ENCODE data around the gene VTN. TPM values are rescaled to one million over a fixed set of nuclear protein-coding genes. Genes with fewer than 3 reads are reported as not detected.

The VTN gene
- total RNA-seq, 6 donors from 2014 or later, result 0.67 to 6.4 (median 2.3) TPM; not detected in 1

DNA sequence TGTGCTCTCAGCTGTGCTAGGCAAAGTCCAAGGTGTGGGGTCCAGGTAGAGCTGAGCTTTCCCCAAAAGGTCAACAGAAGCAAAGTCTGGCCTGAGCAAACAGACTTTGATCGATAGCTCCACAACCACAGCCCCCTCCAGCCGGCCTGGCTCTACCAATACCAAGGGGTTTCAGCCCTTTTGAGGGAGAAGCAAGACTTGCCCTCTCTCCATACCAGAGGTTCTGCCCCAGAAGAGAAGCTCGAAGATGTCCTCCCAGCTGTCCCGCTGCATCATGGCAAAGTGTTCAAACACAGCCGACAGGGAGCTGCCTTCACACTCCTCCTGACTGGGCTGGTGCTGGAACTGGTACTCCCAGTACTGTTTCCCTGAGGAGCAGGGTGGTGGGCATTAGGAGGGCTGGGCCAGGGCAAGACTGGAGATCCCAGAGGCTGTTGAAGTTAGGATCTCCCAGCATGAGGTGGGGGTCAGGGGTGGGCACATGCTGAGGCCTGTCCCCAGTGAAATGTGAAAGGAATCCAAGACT is 1.7 kb downstream of the VTN start:
- no peak overlapping the region for H3K27ac ChIP-seq
- TF ChIP-seq POLR2AphosphoS5 (IDR thresholded peaks at IDR 0.05) (no peak), EP300 (IDR thresholded peaks at IDR 0.05) (no peak), POLR2A (IDR thresholded peaks at IDR 0.05) (no peak)
- TF ChIP-seq, protein P1, sequence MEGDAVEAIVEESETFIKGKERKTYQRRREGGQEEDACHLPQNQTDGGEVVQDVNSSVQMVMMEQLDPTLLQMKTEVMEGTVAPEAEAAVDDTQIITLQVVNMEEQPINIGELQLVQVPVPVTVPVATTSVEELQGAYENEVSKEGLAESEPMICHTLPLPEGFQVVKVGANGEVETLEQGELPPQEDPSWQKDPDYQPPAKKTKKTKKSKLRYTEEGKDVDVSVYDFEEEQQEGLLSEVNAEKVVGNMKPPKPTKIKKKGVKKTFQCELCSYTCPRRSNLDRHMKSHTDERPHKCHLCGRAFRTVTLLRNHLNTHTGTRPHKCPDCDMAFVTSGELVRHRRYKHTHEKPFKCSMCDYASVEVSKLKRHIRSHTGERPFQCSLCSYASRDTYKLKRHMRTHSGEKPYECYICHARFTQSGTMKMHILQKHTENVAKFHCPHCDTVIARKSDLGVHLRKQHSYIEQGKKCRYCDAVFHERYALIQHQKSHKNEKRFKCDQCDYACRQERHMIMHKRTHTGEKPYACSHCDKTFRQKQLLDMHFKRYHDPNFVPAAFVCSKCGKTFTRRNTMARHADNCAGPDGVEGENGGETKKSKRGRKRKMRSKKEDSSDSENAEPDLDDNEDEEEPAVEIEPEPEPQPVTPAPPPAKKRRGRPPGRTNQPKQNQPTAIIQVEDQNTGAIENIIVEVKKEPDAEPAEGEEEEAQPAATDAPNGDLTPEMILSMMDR (IDR thresholded peaks at IDR 0.05), result no peak

DNA sequence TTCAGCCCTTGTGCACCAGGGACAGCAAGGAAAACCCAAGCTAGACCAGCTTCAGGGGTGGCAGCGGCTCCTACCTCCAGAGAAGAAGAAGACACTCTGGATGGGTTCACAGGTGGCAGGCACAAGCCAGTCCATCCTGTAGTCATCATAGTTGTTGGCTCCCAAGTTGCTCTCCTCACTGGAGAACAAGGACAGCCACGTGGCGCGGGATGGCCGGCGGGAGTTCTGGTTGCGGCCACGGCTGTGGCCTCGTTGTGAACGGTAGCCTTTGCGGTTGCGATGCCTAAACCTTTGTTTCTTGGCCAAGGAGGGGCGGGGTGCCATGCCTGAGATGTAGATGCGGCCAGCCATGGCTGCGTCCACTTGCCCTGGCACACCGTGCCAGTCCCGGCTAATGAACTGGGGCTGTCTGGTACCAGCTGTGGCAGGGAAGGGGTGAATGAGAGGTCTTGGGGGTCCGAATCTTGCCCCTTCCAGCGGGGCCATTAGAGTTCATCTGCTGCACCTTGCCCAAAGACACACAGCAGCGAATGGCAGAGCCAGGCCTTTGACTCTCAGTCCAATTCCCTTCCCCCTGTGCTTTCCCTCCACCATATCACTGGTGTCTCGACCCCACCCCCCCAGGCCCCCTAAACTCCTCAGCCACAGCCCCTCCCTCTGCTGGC is 2.3 kb downstream of the VTN start:
- Histone ChIP-seq H3K27ac (no peak overlapping the region), H3K27me3 (peaks cover 0 to 8% (median 0%) of the 10 kb centered on the region in 4 donors), H3K4me1 (peaks cover 17 to 28% (median 26%) of the 10 kb centered on the region in 4 donors), H3K4me3 (no peak overlapping the region), H3K9me3 (no peaks in the 10 kb centered on the region), H3K36me3 (peaks cover 6 to 25% (median 20%) of the 10 kb centered on the region in 4 donors)
- TF ChIP-seq, protein P1 (IDR thresholded peaks at IDR 0.05), result no peak
- no peak for TF ChIP-seq POLR2A (IDR thresholded peaks at IDR 0.05)
- TF ChIP-seq POLR2AphosphoS5 (IDR thresholded peaks at IDR 0.05), result no peak
- no peak for TF ChIP-seq EP300 (IDR thresholded peaks at IDR 0.05)
- ATAC-seq (ENCODE audit: low FRiP score in 2 of 2) (no peak), DNase-seq (peak in 1 of 2 donors; percentile 79)
- WGBS, 2 donors, result 89 to 90% methylated on average over 11 to 14 of the region's 21 CpGs

More for the DNA sequence above, 1.7 kb downstream of the VTN start:
- WGBS, 2 donors, result 76 to 79% methylated on average over 5 of the region's 5 CpGs
- H3K9me3 ChIP-seq, result no peaks in the 10 kb centered on the region
- H3K27me3 ChIP-seq, result peaks cover 0 to 8% (median 0%) of the 10 kb centered on the region in 4 donors
- no peak for ATAC-seq (ENCODE audit: low FRiP score in 2 of 2)
- DNase-seq, result no peak
- peaks cover 21 to 34% (median 32%) of the 10 kb centered on the region in 4 donors for H3K4me1 ChIP-seq
- peaks cover 0 to 19% (median 15%) of the 10 kb centered on the region in 4 donors for H3K36me3 ChIP-seq
- no peak overlapping the region for H3K4me3 ChIP-seq

DNA sequence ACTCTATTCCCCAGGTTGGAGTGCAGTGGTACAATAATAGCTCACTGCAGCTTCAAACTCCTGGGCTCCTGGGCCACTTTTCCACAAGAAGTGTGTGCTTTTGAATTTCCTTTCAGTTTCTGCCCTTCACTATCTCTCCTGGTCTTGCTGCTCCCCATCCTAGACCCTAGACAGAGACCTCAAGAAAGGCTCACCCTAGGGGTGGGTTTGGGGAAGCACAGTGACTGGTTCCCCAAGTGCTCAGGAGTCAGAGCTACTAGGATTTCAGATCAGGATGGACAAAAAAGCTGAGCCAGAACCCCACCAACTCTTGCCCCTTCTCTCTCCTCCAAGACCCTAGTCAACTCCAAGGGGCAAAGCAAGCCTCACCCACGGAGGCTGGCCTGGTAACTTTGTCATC is 3.5 kb downstream of the VTN start:
- Histone ChIP-seq H3K27ac (no peak overlapping the region), H3K36me3 (peaks cover 6 to 37% (median 31%) of the 10 kb centered on the region in 4 donors), H3K27me3 (peaks cover 0 to under 1% (median 0%) of the 10 kb centered on the region in 4 donors), H3K4me3 (no peak overlapping the region), H3K9me3 (no peaks in the 10 kb centered on the region), H3K4me1 (peaks cover 10 to 17% (median 14%) of the 10 kb centered on the region in 4 donors)
- TF ChIP-seq, protein P1 (IDR thresholded peaks at IDR 0.05), result no peak
- TF ChIP-seq POLR2AphosphoS5 (IDR thresholded peaks at IDR 0.05) (no peak), POLR2A (IDR thresholded peaks at IDR 0.05) (no peak), EP300 (IDR thresholded peaks at IDR 0.05) (no peak)
- 91% methylated on average over 1 of the region's 1 CpG; no CpG with 5 or more reads in 1 of the 2 donors for WGBS, 2 donors
- DNase-seq (no peak), ATAC-seq (ENCODE audit: low FRiP score in 2 of 2) (no peak)

DNA sequence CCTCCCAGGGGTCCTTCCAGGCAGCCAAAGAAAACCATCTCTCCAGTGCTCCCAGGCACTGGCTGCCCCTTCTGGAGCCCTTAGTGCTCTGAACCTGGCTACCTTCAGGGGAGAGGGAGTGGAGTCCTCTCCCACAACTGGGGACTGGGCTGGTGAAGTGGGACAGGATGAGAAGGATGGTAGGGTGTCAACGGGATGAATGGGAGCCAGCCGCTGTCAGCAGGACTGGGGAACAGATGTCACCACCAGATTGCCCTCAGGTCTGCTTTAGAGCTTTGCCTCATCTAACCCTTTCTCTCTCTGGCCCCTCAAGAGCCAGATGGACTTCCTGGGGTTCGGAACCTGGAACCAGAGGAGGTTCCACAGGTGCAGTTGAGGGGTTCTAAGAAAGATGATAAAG is 4.6 kb downstream of the VTN start:
- no peak overlapping the region for H3K4me3 ChIP-seq
- no peak for ATAC-seq (ENCODE audit: low FRiP score in 2 of 2)
- H3K9me3 ChIP-seq, result no peaks in the 10 kb centered on the region
- no peaks in the 10 kb centered on the region for H3K27me3 ChIP-seq
- no peak overlapping the region for H3K27ac ChIP-seq
- peaks cover 2 to 8% (median 6%) of the 10 kb centered on the region in 4 donors for H3K4me1 ChIP-seq
- H3K36me3 ChIP-seq, result peaks cover 13 to 48% (median 42%) of the 10 kb centered on the region in 4 donors
- 88 to 94% methylated on average over 3 of the region's 3 CpGs for WGBS, 2 donors
- no peak for TF ChIP-seq POLR2AphosphoS5 (IDR thresholded peaks at IDR 0.05)
- no peak for DNase-seq

DNA sequence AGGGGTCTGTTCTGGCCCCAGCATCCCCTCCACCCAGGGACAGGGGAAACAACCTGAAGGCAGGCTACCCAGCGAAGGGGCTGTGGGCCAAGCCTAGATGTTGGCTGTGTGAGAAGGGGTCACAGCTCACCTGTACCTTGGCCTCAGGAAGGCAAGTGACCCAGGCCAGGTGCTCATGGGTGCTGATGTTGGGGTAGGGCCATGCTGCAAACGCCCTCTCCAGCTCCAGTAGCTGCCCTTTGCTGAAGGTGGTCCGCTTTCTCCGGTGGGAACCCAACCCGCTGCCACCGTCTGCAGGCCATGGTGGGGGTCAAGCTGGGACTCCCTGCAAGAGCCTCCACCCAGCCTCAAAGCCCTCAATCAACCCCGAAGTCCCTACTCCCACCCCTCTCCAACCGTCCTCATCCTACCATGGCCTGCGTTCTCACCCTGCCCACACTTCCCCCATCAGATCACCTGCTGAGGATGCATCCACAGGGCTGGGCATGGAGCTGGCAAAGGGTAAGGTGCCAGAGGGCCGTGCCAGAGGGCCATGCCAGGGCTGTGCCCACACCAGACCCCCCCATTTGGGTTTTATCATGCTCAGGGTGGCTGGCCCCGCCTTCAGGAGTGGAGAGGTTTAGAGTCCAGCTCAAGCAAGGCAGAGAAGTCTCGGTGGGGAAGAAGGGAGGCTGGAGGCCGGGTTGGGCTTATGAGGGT is 5.3 kb downstream of the VTN start, which contains the start of gene SEBOX:
SEBOX (minus strand) TSS at position 535 of the 699 bp plus-strand sequence; CDS start at position 487, 48 bp downstream.
- H3K4me1 ChIP-seq, result peaks cover 0 to 1% (median 0%) of the 10 kb centered on the region in 4 donors
- WGBS, 2 donors, result 89 to 90% methylated on average over 4 to 12 of the region's 13 CpGs
- H3K36me3 ChIP-seq, result peaks cover 18 to 55% (median 48%) of the 10 kb centered on the region in 4 donors
- ATAC-seq (ENCODE audit: low FRiP score in 2 of 2) (no peak), DNase-seq (peak in 1 of 2 donors; percentile 43)
- no peak within 1 kb of the TSS for H3K27ac ChIP-seq
- TF ChIP-seq POLR2AphosphoS5 (IDR thresholded peaks at IDR 0.05) (no peak), POLR2A (IDR thresholded peaks at IDR 0.05) (no peak), EP300 (IDR thresholded peaks at IDR 0.05) (no peak)
- TF ChIP-seq, protein P1 (IDR thresholded peaks at IDR 0.05), result no peak
- no peaks in the 10 kb centered on the region for H3K9me3 ChIP-seq
- H3K4me3 ChIP-seq, result no peak within 1 kb of the TSS
- H3K27me3 ChIP-seq, result no peaks in the 10 kb centered on the region

Measured in upper lobe of left lung (tissue), 6 donors.